GM11168 (cell line): Measurements from ENCODE around the gene KANK4.
"Not testable (repeated sequence)": the region's sequence is repeated elsewhere in the genome, so short reads cannot be mapped to it uniquely, and the experiment has no call there.

Experiments used
- in situ Hi-C: fragments of 300-500 bp; cut with MboI; formaldehyde crosslinking; loops from one replicate; pipeline ENCODE4 v1.12.0; 2022; ENCODE audit warnings: low sequenced_read_pairs; ENCODE audit not compliant: unreplicated experiment

KANK4 gene

GRCh38 chr1:62276791-62277190, 42.4 kb downstream of the KANK4 start:
- in situ Hi-C loops, result no loop called here

GRCh38 chr1:62274496-62275485, 44.4 kb downstream of the KANK4 start:
- in situ Hi-C loops, result no loop called here

GRCh38 chr1:62273953-62274352, 45.3 kb downstream of the KANK4 start:
- in situ Hi-C loops, result no loop called here

GRCh38 chr1:62271948-62272728, 47.1 kb downstream of the KANK4 start:
- in situ Hi-C loops, result no loop called here

GRCh38 chr1:62271134-62271533, 48.1 kb downstream of the KANK4 start:
- in situ Hi-C loops, result no loop called here

- in situ Hi-C loops, result no loop called here
These were observed 49.3 kb downstream of the KANK4 start for GRCh38 chr1:62269851-62270495.

GRCh38 chr1:62269439-62269838, 49.8 kb downstream of the KANK4 start:
- in situ Hi-C loops, result no loop called here

- in situ Hi-C loops, result no loop called here
These were observed 50.9 kb downstream of the KANK4 start for GRCh38 chr1:62268315-62268714.

- in situ Hi-C loops, result no loop called here
These were observed 53.0 kb downstream of the KANK4 start for GRCh38 chr1:62265956-62266935.

GRCh38 chr1:62263814-62264353, 55.4 kb downstream of the KANK4 start:
- in situ Hi-C loops, result no loop called here

GRCh38 chr1:62263006-62263813, 56.0 kb downstream of the KANK4 start:
- in situ Hi-C loops, result no loop called here

GRCh38 chr1:62260688-62261087, 58.5 kb downstream of the KANK4 start:
- in situ Hi-C loops, result no loop called here

GRCh38 chr1:62259551-62259950, 59.7 kb downstream of the KANK4 start:
- in situ Hi-C loops, result no loop called here

GRCh38 chr1:62250126-62250726, 69.0 kb downstream of the KANK4 start:
- in situ Hi-C loops, result no loop called here

- in situ Hi-C loops, result no loop called here
These were observed 71.7 kb downstream of the KANK4 start for GRCh38 chr1:62247391-62248168.

GRCh38 chr1:62245201-62245600, 74.0 kb downstream of the KANK4 start:
- in situ Hi-C loops, result no loop called here

- in situ Hi-C loops, result not testable (repeated sequence)
These were observed 74.9 kb downstream of the KANK4 start for GRCh38 chr1:62244380-62244779.
